Right kidney (tissue), 1 donor: ENCODE results near the gene SAXO1.
"Not testable (repeated sequence)": the region's sequence is repeated elsewhere in the genome, so short reads cannot be mapped to it uniquely, and the experiment has no call there.

ENCODE experiments used
- DNase-seq: peaks from one replicate; pipeline ENCODE4 v3.0.0-alpha.2; 2016

The SAXO1 gene

GRCh38 chr9:18969128-18969527 lies 63.9 kb downstream of the SAXO1 start:
- no peak for DNase-seq

- no peak for DNase-seq
These were observed 77.4 kb downstream of the SAXO1 start for GRCh38 chr9:18955626-18956025.

GRCh38 chr9:18951936-18952335 lies 81.1 kb downstream of the SAXO1 start:
- no peak for DNase-seq

- DNase-seq: no peak
These were observed 85.1 kb downstream of the SAXO1 start for GRCh38 chr9:18947892-18948339.

- no peak for DNase-seq
These were observed 90.2 kb downstream of the SAXO1 start for GRCh38 chr9:18942801-18943200.

DNA sequence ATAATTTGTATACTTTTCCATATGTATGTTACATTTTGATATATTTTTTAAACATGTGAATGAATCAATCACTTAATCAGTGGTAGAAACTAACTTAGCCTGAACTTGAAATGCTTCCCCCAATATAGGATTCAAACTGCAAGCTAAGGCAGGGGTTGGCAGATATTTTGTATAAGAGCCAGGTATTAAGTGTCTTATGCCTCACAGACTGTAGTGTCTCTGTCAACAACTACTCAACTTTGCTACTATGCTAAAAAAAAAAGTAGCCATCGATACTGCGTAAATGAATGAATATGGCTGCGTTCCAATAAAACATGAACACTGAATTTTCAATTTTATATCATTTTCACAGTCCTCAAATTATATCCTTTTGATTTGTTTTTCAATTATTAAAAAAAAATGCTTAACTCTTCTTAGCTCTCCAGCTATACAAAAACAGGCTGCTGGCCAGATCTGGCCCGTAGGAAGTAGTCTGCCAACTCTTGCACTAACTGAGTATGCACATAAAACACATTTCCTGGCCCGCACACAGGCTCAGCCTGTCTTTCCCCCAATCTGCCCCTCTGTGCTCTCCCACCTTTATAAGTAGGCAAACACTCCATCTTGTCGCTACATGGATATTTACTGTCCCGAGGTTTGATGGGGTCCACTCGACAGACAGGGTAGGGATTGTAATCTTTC lies 91.8 kb downstream of the SAXO1 start:
- no peak for DNase-seq

DNA sequence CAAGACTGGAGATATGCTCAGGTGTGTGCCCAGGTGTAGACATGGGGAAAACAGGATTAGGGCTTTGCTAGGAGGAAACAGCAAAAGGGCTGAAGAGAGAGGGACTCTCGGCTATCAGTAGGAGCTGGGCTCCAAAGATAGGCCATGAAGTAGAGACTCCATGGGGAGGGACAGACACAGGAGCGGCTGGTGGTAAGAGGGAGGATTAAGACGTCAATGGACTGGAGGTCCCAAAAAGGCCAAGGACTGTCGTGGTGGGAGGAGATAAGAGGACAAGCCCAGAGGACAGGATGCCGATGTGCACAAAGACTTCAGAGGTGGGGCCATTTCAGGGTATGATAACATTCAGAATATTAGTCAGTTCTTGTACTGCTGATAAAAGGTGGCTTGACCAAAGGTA lies 93.1 kb downstream of the SAXO1 start:
- DNase-seq: no peak

DNA sequence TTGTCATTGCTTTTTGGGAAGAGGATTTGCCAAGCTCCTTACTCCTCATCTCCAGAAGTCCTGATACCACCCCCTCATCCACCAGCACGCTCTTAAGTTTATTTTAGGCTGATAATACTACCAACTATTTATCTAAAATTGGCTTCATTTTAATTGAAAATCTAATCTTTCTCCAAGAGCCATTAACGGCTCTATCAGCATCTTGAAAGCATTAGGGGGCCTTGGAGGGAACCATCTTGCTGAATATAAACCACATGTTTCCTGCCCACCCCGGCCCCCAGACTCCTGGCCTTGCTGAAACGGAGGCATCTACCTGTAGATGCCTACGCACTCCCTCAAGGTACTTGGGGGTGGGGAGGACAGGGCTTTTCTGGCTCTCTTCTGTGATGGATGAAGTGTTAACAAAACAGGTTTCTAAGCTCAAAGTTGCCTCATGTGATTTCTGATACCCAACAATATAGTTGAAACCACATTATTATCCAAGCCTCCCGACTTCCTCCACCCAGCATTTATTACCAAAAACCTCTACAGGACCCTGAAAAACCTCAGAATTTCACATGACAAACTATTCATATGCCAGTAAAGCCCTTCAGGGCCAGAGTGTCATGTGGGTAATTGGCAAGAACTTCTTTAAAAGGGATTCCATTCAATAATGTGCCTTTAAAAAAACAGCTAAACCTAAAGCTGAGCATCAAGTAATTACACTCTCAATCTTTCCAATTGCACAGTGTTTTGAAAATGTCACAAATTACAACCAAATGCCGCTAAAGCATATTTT lies 96.7 kb downstream of the SAXO1 start:
- DNase-seq: no peak

DNA sequence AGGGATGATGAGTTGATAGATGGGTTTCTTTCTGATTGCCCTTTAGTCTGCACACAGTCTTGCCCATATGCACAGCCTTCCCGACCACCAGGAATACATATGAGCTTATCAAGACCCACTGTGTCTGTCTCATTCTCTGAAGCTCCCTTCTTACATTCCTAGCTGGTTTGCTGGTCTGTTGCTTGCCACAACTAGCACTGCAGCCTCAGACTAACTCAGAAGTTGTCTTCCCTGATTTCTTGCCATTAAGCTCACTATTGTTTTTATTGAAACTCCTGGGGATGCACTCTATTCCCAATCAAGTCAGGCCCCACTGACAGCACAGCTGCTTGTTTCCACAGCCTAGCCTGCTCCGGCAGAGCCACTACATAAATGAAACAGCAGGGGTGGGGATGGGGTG lies 97.5 kb downstream of the SAXO1 start:
- no peak for DNase-seq

GRCh38 chr9:18930611-18931010 lies 102.4 kb downstream of the SAXO1 start:
- DNase-seq: not testable (repeated sequence)

GRCh38 chr9:18928711-18929110 lies 104.3 kb downstream of the SAXO1 start:
- no peak for DNase-seq

DNA sequence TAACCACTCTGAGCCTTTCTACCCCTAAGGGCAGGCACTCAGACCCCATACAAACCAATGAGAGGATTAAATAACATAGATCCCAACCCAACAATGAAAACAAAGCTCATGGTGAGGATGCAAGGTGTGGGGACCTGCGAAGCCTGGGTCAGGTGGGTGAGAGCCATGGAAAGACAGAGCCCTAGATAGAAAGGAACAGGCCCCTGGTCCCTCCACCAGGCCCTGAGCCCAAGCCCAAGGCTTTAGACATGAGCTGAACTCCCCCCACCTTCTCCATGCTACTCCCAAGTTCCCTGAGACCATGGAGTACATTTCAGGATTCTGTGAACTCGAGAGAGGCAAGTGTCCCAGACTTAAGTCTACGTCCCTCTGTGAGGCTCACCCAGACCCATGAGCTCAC lies 106.5 kb downstream of the SAXO1 start:
- DNase-seq: no peak

GRCh38 chr9:18925880-18926279 lies 107.1 kb downstream of the SAXO1 start:
- no peak for DNase-seq

GRCh38 chr9:18923671-18924430 lies 109.2 kb downstream of the SAXO1 start:
- DNase-seq: no peak

- no peak for DNase-seq
These were observed 109.8 kb downstream of the SAXO1 start for GRCh38 chr9:18923167-18923566.

- no peak for DNase-seq
These were observed 110.7 kb downstream of the SAXO1 start for GRCh38 chr9:18922161-18922885.

DNA sequence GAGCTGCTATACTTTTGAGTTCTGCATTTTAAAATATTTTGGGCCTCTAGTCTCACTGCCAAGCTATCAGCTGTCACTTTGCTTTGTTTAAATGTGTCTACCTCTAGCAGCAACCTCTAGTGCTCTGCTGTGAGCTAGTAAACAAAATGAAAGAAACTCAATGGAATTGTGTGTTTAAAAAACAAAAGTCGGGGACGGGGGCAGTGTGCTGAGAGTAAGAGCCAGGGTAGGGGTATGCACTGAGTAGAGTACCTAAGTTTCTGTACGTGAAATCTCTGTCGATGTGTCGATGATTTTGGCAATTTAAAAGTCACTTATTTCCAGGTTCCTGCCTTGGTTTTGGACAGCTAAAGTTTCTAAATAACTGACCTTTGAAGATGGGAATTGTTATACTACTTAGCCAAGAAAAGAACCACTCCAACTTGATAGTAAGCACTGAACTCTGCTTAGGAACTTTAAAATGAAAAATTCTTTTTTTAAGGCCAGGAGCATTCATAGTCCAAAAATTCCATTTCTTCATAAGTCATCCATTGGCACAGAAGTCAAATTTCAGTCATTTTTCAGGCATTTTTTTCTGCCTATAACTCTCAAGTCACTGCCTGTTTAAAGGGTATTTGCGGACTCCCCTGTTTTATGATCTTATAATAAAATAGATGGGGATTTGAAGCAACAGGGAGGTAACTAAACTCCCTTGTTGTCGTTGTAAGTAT lies 111.5 kb downstream of the SAXO1 start:
- no peak for DNase-seq

GRCh38 chr9:18920141-18921084 lies 112.6 kb downstream of the SAXO1 start:
- DNase-seq: no peak

GRCh38 chr9:18911714-18912342 lies 121.2 kb downstream of the SAXO1 start:
- DNase-seq: no peak

DNA sequence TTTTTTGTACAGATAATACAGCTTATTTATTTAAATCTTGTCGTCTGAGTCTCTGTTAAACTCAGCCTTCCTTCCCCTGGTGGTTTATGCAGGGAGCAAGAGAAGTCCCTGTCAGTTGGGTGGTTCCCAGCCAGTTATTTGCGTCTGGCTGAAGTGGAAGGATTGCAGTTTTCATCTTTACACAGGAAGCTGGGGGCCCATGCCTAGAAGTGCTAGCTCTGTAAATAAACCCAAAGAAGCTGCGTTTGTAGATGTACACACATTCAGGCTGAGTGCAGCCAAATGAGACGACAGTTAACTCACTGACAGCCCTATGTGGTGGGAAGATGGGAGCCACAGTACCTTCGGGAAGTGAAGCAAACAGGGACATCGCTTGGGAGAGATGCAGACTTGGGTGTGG lies 122.1 kb downstream of the SAXO1 start:
- no peak for DNase-seq
